ENCODE results near the gene RPL7A. TPM values are rescaled to one million over a fixed set of nuclear protein-coding genes. Genes with fewer than 3 reads are reported as not detected.
"Not testable (repeated sequence)": the region's sequence is repeated elsewhere in the genome, so short reads cannot be mapped to it uniquely, and the experiment has no call there.

The RPL7A gene
- polyA plus RNA-seq, 1 experiment = 2,708 TPM

DNA sequence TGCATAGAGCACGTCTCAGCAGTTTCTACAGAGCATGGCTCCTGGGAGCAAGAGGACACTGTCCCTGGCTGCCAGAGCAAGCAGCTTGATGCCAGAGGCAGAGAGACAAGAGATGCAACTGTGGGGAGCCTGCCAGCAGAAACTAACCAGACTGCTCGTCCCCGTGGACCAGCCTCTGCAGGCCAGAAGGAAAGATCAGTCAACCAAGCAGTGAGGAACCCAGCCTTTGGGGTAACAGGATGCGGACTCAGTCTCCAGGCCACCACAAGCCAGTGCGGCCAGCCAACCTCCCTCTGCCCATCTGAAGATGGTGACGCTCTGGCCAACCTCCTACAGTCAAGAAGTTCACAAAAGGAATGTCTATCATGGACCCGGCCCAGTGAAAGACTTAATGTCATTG is 24.1 kb downstream of the RPL7A start:
- ChIA-PET POLR2A (interaction anchor here (0.6 to 2.1 kb wide), 4 partner anchors 9 to 763 kb away, joined by 3 to 11 read pairs (median 8); partner anchors contain the start of genes MED22 and RPL7A), CTCF (no interaction called here)
- no peak overlapping the region for H3K27ac ChIP-seq (ENCODE audit: low read depth, low read length)
- DNase-seq (ENCODE audit: low read depth, low spot score) = no peak
- no peak overlapping the region for H3K4me3 ChIP-seq (ENCODE audit: low read depth, low read length)
- H3K9me3 ChIP-seq (ENCODE audit: control insufficient read depth, insufficient read depth, low read length) = no peaks in the 10 kb centered on the region; the same call in 1 of the 2 replicates
- H3K27me3 ChIP-seq (ENCODE audit: control insufficient read depth, insufficient read depth, low read length) = no peaks in the 10 kb centered on the region
- TF ChIP-seq, protein P1, sequence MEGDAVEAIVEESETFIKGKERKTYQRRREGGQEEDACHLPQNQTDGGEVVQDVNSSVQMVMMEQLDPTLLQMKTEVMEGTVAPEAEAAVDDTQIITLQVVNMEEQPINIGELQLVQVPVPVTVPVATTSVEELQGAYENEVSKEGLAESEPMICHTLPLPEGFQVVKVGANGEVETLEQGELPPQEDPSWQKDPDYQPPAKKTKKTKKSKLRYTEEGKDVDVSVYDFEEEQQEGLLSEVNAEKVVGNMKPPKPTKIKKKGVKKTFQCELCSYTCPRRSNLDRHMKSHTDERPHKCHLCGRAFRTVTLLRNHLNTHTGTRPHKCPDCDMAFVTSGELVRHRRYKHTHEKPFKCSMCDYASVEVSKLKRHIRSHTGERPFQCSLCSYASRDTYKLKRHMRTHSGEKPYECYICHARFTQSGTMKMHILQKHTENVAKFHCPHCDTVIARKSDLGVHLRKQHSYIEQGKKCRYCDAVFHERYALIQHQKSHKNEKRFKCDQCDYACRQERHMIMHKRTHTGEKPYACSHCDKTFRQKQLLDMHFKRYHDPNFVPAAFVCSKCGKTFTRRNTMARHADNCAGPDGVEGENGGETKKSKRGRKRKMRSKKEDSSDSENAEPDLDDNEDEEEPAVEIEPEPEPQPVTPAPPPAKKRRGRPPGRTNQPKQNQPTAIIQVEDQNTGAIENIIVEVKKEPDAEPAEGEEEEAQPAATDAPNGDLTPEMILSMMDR (IDR thresholded peaks at IDR 0.05; ENCODE audit: low read depth, low read length) = no peak

DNA sequence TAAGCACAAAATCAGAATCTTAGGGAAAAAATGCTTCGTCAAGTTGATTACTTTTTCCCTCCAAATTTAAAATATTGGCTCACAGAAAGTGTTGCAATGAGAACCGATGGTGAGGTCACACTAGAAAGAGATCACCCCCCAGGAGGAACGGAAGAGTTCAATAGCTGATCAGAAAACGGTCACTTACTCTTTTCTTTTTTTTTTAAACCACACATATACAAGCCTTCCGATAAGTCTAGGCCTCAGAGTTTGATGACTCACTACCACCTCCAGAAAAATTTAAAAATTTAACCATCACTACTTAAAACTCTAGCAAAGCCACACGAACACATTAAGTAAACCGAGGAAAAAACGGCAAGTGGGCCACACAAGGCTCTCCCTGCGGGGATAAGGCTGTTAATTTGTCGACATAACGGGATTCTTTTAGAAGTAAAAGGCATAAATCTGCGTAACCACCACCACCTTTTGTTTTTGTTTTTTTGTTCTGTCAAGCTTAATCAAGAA is 26.6 kb downstream of the RPL7A start:
- no peak for DNase-seq (ENCODE audit: low read depth, low spot score)
- H3K27ac ChIP-seq (ENCODE audit: low read depth, low read length) = peak overlapping the region; percentile 80
- TF ChIP-seq, protein P1 (IDR thresholded peaks at IDR 0.05; ENCODE audit: low read depth, low read length) = no peak
- H3K27me3 ChIP-seq (ENCODE audit: control insufficient read depth, insufficient read depth, low read length) = no peaks in the 10 kb centered on the region
- CTCF ChIA-PET = no interaction called here
- H3K4me3 ChIP-seq (ENCODE audit: low read depth, low read length) = peak overlapping the region; percentile 73
- POLR2A ChIA-PET = interaction anchor here (0.6 to 1.9 kb wide), 5 partner anchors 11 to 986 kb away, joined by 3 to 9 read pairs (median 7); partner anchors contain the start of genes MED22, RPL7A, SURF1 and SURF2
- peaks cover 6% of the 10 kb centered on the region for H3K9me3 ChIP-seq (ENCODE audit: control insufficient read depth, insufficient read depth, low read length)

DNA sequence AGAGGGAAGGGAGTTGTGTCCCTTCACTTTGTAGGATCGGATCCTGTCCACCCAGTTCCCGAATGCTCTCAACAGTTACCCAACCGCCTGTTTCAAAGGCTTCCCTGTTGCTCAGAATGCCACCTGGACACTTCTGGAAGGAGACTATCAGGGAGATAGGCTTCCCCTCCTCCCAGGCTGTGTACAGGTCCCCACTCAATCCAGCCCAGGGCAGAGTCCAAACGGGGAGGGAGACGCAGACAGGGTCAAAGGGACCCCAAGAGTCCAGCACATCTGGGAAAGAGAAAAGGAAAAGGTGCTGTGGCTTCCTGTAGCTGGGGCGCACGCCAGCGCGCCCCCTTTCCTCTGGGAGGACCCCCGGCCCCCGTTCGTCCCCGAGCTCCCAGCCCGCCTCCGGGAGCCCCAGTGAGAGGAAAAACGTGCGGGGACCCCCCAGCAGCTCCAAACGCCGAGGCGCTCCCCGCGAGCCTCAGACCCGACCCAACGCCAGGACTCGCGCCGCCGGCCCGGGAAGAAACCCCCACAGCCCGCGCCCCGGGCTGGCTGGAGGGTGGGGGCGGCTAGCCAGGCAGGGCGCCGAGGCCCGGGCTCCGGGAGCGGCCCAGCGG is 27.2 kb downstream of the RPL7A start:
- Histone ChIP-seq H3K9me3 (ENCODE audit: control insufficient read depth, insufficient read depth, low read length) (peaks cover 6% of the 10 kb centered on the region), H3K27me3 (ENCODE audit: control insufficient read depth, insufficient read depth, low read length) (no peaks in the 10 kb centered on the region), H3K4me3 (ENCODE audit: low read depth, low read length) (peak overlapping the region; percentile 73), H3K27ac (ENCODE audit: low read depth, low read length) (peak overlapping the region; percentile 80)
- CTCF ChIA-PET = no interaction called here
- TF ChIP-seq, protein P1 (IDR thresholded peaks at IDR 0.05; ENCODE audit: low read depth, low read length) = no peak
- POLR2A ChIA-PET = interaction anchor here (0.6 to 1.9 kb wide), 5 partner anchors 11 to 986 kb away, joined by 3 to 9 read pairs (median 7); partner anchors contain the start of genes MED22, RPL7A, SURF1 and SURF2
- no peak for DNase-seq (ENCODE audit: low read depth, low spot score)

DNA sequence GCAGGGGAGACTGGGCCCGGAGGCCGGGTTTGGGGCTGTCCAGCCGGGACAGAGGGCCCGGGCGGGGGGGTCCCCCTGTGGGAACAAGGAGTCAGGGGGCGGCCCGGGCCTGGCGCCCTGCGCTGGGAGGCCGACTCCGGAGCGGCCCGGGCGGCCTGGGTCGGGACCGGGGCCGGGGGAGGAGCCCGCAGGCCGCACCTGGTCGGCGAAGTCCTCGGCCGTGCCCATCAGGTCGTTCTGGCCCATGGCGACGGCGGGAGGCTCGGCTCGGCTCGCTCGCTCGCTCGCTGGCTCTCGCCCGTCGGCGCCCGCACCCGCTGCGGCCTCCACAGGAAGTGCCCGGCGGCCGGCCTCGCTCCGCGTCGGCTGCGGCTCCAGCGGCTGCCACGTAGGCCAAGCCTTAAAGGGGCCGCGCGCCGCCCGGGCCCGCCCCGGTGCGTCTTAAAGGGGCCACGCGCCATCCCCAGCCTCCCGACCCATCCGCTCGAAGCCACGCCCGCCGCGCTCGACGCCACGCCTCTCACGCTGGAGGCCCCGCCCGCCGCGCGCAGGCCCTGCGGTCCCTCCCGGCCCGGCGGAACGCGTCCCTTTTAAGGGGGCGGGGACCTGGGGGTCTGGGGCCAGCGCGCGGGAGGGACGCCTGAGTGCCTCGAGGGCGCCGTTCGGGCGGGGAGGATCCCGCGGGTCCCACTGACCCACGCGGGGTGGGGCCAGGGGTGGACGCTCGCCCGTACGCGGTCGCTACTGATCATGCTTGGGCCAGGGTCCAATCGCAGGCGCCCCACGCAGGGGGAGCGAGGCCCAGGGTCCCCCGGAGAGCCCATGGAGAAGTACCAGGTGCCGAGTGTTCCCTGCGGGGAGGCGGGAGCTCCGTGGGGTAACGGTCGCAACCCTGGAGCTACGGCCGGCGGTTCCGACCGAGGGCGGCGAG is 28.0 kb downstream of the RPL7A start, which contains the start of the genes STKLD1 and SURF4:
Gene STKLD1, plus strand, starts transcription at position 643 of the 931 bp plus-strand sequence. Its CDS starts 108 bp downstream, at position 751.
Gene SURF4, minus strand, starts transcription at position 337 of the 931 bp plus-strand sequence. Its CDS starts 91 bp downstream, at position 246.
- peak within 1 kb of the TSS; percentile 73 for H3K4me3 ChIP-seq (ENCODE audit: low read depth, low read length)
- CTCF ChIA-PET = interaction anchor here (0.5 to 1.7 kb wide), 3 partner anchors 19 to 475 kb away, joined by 3 to 4 read pairs (median 4); no protein-coding TSS in a partner anchor
- TF ChIP-seq, protein P1 (IDR thresholded peaks at IDR 0.05; ENCODE audit: low read depth, low read length) = no peak
- H3K27ac ChIP-seq (ENCODE audit: low read depth, low read length) = peak within 1 kb of the TSS; percentile 80
- POLR2A ChIA-PET = interaction anchor here (0.6 to 1.8 kb wide), 4 partner anchors 26 to 42 kb away, joined by 3 to 9 read pairs (median 6); partner anchors contain the start of genes MED22 and RPL7A
- H3K27me3 ChIP-seq (ENCODE audit: control insufficient read depth, insufficient read depth, low read length) = no peaks in the 10 kb centered on the region
- peak; percentile 79 for DNase-seq (ENCODE audit: low read depth, low spot score)
- peaks cover 6% of the 10 kb centered on the region for H3K9me3 ChIP-seq (ENCODE audit: control insufficient read depth, insufficient read depth, low read length)

DNA sequence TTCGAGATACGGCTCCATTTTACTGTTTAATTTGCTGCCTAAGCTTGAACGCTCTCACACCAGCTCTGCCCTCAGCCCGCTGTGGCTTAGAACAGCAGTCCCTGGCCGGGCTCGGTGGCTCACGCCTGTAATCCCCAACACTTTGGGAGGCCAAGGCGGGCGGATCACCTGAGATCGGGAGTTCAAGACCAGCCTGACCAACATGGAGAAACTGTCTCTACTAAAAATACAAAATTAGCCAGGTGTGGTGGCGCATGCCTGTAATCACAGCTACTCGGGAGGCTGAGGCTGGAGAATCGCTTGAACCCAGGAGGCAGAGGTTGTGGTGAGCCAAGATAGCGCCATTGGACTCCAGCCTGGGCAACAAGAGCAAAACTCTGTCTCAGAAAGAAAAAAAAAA is 29.3 kb downstream of the RPL7A start:
- CTCF ChIA-PET = interaction anchor here (0.9 to 1.7 kb wide), 3 partner anchors 18 to 61 kb away, joined by 3 to 4 read pairs (median 4); no protein-coding TSS in a partner anchor
- DNase-seq (ENCODE audit: low read depth, low spot score); H3K4me3 ChIP-seq (ENCODE audit: low read depth, low read length); H3K27ac ChIP-seq (ENCODE audit: low read depth, low read length); H3K27me3 ChIP-seq (ENCODE audit: control insufficient read depth, insufficient read depth, low read length); H3K9me3 ChIP-seq (ENCODE audit: control insufficient read depth, insufficient read depth, low read length): not testable (repeated sequence)
- POLR2A ChIA-PET = interaction anchor here (0.8 to 1.1 kb wide), 3 partner anchors 29 to 347 kb away, joined by 3 to 6 read pairs (median 4); partner anchors contain the start of genes CACFD1, GTF3C5, MED22 and RPL7A

Measured in AG04450 (cell line).